A375 (cell line): ENCODE results near the gene POU4F1. TPM values are rescaled to one million over a fixed set of nuclear protein-coding genes. Genes with fewer than 3 reads are reported as not detected.

ENCODE experiments used
- total RNA-seq: library from RNA; depleted of rRNA; stranded (reverse); fragments of >200 nt; shearing (Covaris generic); gene quantifications from 2 replicates; pipeline ENCODE4 v1.2.3, GENCODE V29; 2014; rRNA removed

The POU4F1 gene
- 0.93 and 1.7 TPM in 2 replicates for total RNA-seq

DNA sequence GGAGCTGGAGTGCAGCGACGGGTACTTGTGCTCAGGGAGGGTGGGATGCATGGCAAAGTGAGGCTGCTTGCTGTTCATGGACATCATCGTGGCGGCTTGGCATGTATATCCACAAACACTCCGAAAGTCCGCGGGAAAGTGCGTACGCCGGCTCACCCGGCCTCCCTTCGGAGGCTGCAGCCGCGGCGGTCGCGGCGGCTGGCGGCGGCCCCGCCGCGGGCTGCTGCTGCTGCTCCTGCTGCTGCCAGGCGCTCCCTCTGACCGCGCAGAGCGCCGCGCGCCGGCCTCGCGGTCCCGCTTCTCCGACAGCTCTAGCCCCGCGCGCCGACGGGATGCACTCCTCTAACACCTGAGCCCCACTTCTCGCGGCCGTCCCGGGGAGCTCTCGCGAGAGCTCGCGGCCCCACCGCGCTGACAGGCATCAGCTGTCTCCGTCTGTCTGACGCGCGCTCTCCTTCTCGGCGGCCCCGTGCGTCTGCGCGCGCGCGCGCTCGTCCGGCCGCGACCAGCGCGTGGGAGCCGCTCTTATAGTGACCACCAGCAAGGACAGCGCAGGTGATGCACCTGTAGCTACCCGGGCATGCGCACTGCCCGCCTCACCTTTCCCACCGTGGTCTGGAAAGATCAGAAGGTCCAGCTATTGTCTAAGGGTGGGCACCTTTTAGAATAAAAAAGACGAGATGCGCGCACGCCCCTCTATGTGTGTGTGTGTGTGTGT is at the start of gene POU4F1:
TSS of gene POU4F1 (minus strand) at position 313 of the 718 bp plus-strand sequence. CDS start at position 87, 226 bp downstream.

Other genes starting within 250 kb of the POU4F1 start
- gene OBI1, start 55.6 kb upstream of the POU4F1 start, total RNA-seq = 10.8 and 12.4 TPM in 2 replicates